SU-DHL-6 (cell line): ENCODE measurements around the gene NOS1AP.

Source experiments
- H2AFZ ChIP-seq: fragments of 200-600 bp; sonication (generic); 2 replicates; pipeline ENCODE4 v1.6.1; 2014; ENCODE audit warnings: low read depth, mild to moderate bottlenecking, moderate library complexity, mixed read lengths, antibody characterized with exemption, low read length; ENCODE audit not compliant: severe bottlenecking
- H3F3A ChIP-seq: fragments of 200-600 bp; shearing (Covaris generic); 2 replicates; pipeline ENCODE4 v1.6.0; 2016; ENCODE audit warnings: antibody characterized with exemption, mild to moderate bottlenecking; ENCODE audit not compliant: insufficient read depth
- H3K27ac ChIP-seq: fragments of 200-600 bp; sonication (generic); 2 replicates; pipeline ENCODE4 v1.5.1; 2016; ENCODE audit warnings: low read depth, mild to moderate bottlenecking, low read length, moderate library complexity, mixed read lengths
- H3K27me3 ChIP-seq: fragments of 200-600 bp; sonication (generic), shearing (Covaris generic); 2 replicates; pipeline ENCODE4 v1.6.0; 2014; ENCODE audit warnings: mild to moderate bottlenecking, low read length
- H3K36me3 ChIP-seq: fragments of 200-600 bp; sonication (generic); 2 replicates; pipeline ENCODE4 v1.6.1; 2014; ENCODE audit warnings: mild to moderate bottlenecking, low read length, mixed read lengths
- H3K4me2 ChIP-seq: fragments of 300-600, 200-600 bp; shearing (Covaris generic), sonication (generic); 2 replicates; pipeline ENCODE4 v1.6.0; 2014; ENCODE audit warnings: low read length, low read depth, mild to moderate bottlenecking; ENCODE audit not compliant: poor library complexity, severe bottlenecking
- H3K4me3 ChIP-seq: fragments of 200-600 bp; sonication (generic); 2 replicates; pipeline ENCODE4 v1.5.1; 2014; ENCODE audit warnings: antibody characterized with exemption, low read length, mild to moderate bottlenecking, mixed read lengths; ENCODE audit not compliant: insufficient read depth, poor library complexity, severe bottlenecking
- H3K79me2 ChIP-seq: fragments of 200-600 bp; sonication (generic); 2 replicates; pipeline ENCODE4 v1.6.1; 2014; ENCODE audit warnings: mild to moderate bottlenecking, low read length, moderate library complexity; ENCODE audit not compliant: insufficient read depth
- H3K9ac ChIP-seq: fragments of 200-600 bp; sonication (generic); 2 replicates; pipeline ENCODE4 v1.7.0; 2014; ENCODE audit warnings: mild to moderate bottlenecking, low read length
- H3K9me2 ChIP-seq: fragments of 200-600 bp; sonication (generic); replicated peaks from 2 replicates; pipeline ENCODE4 v1.6.1; 2014; ENCODE audit warnings: low read length; ENCODE audit not compliant: insufficient read depth
- H3K9me3 ChIP-seq: fragments of 200-600 bp; sonication (generic); 2 replicates; pipeline ENCODE4 v1.6.1; 2014; ENCODE audit warnings: low read length, mixed read lengths; ENCODE audit not compliant: insufficient read depth
- H4K20me1 ChIP-seq: fragments of 200-600 bp; sonication (generic); 2 replicates; pipeline ENCODE4 v1.6.1; 2014; ENCODE audit warnings: low read depth, mild to moderate bottlenecking, antibody characterized with exemption, low read length, moderate library complexity, mixed read lengths
- CTCF ChIP-seq: fragments of 200-600 bp; sonication (generic); IDR thresholded peaks from one replicate; pipeline ENCODE4 v1.5.1; 2017; ENCODE audit warnings: antibody characterized with exemption, mild to moderate bottlenecking, low read length, moderate library complexity; ENCODE audit not compliant: insufficient read depth, poor library complexity, severe bottlenecking
- EZH2phosphoT487 ChIP-seq: fragments of 200-600 bp; sonication (generic), shearing (Covaris generic); conservative IDR thresholded peaks from 2 replicates; pipeline ENCODE4 v1.6.1; 2018; ENCODE audit warnings: mild to moderate bottlenecking, antibody characterized with exemption, low read length, moderate library complexity, mixed read lengths

Gene NOS1AP

GRCh38 chr1:162365284-162366020, 296.0 kb downstream of the NOS1AP start:
- no peaks in the 10 kb centered on the region for H4K20me1 ChIP-seq
- H3K27ac ChIP-seq = no peak overlapping the region
- no peaks in the 10 kb centered on the region for H3F3A ChIP-seq
- no peak overlapping the region for H2AFZ ChIP-seq
- TF ChIP-seq CTCF (no peak), EZH2phosphoT487 (no peak)
- no peaks in the 10 kb centered on the region for H3K79me2 ChIP-seq
- no peak overlapping the region for H3K4me3 ChIP-seq
- H3K27me3 ChIP-seq = no peaks in the 10 kb centered on the region
- H3K9ac ChIP-seq = no peak overlapping the region
- H3K4me2 ChIP-seq = no peak overlapping the region
- no peaks in the 10 kb centered on the region for H3K9me2 ChIP-seq
- no peaks in the 10 kb centered on the region for H3K9me3 ChIP-seq
- H3K36me3 ChIP-seq = no peaks in the 10 kb centered on the region

GRCh38 chr1:162366149-162366548, 296.7 kb downstream of the NOS1AP start:
- Histone ChIP-seq H3K36me3 (no peaks in the 10 kb centered on the region), H3K79me2 (no peaks in the 10 kb centered on the region), H2AFZ (no peak overlapping the region), H3K27ac (no peak overlapping the region), H3F3A (no peaks in the 10 kb centered on the region), H3K9me3 (no peaks in the 10 kb centered on the region), H3K4me2 (no peak overlapping the region), H3K9me2 (no peaks in the 10 kb centered on the region), H3K4me3 (no peak overlapping the region), H3K27me3 (no peaks in the 10 kb centered on the region), H4K20me1 (no peaks in the 10 kb centered on the region), H3K9ac (no peak overlapping the region)
- TF ChIP-seq EZH2phosphoT487 (no peak), CTCF (no peak)

- H3K27ac ChIP-seq = no peak overlapping the region
- H3K9me2 ChIP-seq = no peaks in the 10 kb centered on the region
- no peaks in the 10 kb centered on the region for H3K36me3 ChIP-seq
- no peak overlapping the region for H3K4me3 ChIP-seq
- H2AFZ ChIP-seq = no peak overlapping the region
- no peaks in the 10 kb centered on the region for H3K9me3 ChIP-seq
- no peaks in the 10 kb centered on the region for H3F3A ChIP-seq
- no peak overlapping the region for H3K9ac ChIP-seq
- no peaks in the 10 kb centered on the region for H3K79me2 ChIP-seq
- H3K4me2 ChIP-seq = no peak overlapping the region
- H3K27me3 ChIP-seq = no peaks in the 10 kb centered on the region
- no peaks in the 10 kb centered on the region for H4K20me1 ChIP-seq
- TF ChIP-seq CTCF (no peak), EZH2phosphoT487 (no peak)
Measured at GRCh38 chr1:162366671-162367070, 297.2 kb downstream of the NOS1AP start.
